HG02981 (cell line): ENCODE data around the gene ARSD.

ENCODE experiments used
- ATAC-seq: cut with Tn5 transposase; IDR thresholded peaks from one replicate; pipeline ENCODE4 v1.9.1; 2021; ENCODE audit warnings: mild to moderate bottlenecking, moderate library complexity; ENCODE audit not compliant: unreplicated experiment

ARSD gene

GRCh38 chrX:2862404-2862803, 66.7 kb downstream of the ARSD start:
- no peak for ATAC-seq

DNA sequence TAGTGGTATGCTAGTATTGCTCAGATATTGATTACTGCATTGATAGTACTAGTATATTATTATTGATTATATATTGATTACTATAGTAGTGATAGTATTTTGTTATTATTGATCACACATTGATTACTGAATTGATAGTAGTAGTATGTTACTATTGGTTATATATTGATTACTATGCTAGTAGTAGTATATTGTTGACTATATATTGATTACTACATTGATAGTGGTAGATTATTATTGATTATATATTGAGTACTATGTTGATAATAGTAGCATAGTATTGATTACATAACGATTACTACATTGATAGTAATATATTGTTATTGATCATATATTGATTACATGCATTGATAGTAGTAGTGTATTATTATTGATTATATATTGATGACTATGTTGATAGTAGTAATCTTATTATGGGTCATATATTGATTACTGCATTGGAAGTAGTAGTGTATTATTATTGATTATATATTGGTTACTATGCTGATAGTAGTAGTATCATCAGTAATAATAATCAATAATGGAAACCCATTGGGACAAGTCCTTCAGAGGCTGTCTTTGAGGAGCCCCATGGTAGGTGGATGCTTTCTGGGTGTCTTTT, 69.8 kb downstream of the ARSD start:
- ATAC-seq: no peak

GRCh38 chrX:2857566-2857965, 71.6 kb downstream of the ARSD start:
- no peak for ATAC-seq

GRCh38 chrX:2855761-2856160, 73.4 kb downstream of the ARSD start:
- no peak for ATAC-seq

DNA sequence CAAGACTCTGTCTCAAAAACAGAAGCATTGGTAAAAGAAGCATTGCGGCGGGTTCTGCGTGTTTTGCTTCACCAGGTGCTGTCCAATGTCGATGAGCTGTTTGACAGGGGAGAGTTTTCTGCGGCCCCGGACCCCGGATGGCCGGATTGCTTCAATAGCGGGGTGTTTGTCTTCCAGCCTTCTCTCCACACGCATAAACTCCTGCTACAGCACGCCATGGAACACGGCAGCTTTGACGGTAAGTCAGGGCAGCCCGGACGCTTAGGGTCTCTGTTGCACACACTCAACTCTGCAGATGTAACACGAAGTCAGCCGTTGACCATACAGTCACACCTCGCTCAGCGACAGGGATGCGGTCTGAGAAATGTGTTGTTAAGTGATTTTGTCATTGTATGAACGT, 74.2 kb downstream of the ARSD start:
- no peak for ATAC-seq
